Thyroid gland (tissue), 4 donors: ENCODE data around the gene SUSD5.

Experiments
- CTCF ChIP-seq, 6 experiments: fragments of 200-600 bp in 3 of 6; fragments of 450-650 bp in 3 of 6; sonication (generic) in 3 of 6; IDR thresholded peaks; one replicate each; pipeline ENCODE4 v1.5.1; 2016 to 2019; ENCODE audit warnings: antibody characterized with exemption in 6 of 6, mild to moderate bottlenecking in 2 of 6, inconsistent platforms in 1 of 6, moderate library complexity in 1 of 6
- POLR2A ChIP-seq, 2 donors: fragments of 450-650 bp; IDR thresholded peaks; one replicate each; pipeline ENCODE4 v1.6.1; 2017; ENCODE audit warnings: antibody characterized with exemption in 2 of 2, mild to moderate bottlenecking in 2 of 2, moderate library complexity in 1 of 2

GRCh38 chr3:33132019-33132360, 86.6 kb downstream of the SUSD5 start:
- TF ChIP-seq CTCF (IDR thresholded peaks at IDR 0.05), result no peak
- TF ChIP-seq POLR2A (IDR thresholded peaks at IDR 0.05), result no peak
